GM12873 (cell line): ENCODE measurements around the gene FLYWCH1.
A peak's percentile ranks its signal among the peaks of the same experiment; 100 is the strongest.

Experiments used
- CTCF ChIP-seq: IDR thresholded peaks from 2 replicates; pipeline ENCODE4 v1.5.1; 2012; ENCODE audit warnings: low read depth, mild to moderate bottlenecking, moderate library complexity, low read length, control low read depth; ENCODE audit not compliant: insufficient read depth; ENCODE audit errors: missing control alignments

FLYWCH1 gene

DNA sequence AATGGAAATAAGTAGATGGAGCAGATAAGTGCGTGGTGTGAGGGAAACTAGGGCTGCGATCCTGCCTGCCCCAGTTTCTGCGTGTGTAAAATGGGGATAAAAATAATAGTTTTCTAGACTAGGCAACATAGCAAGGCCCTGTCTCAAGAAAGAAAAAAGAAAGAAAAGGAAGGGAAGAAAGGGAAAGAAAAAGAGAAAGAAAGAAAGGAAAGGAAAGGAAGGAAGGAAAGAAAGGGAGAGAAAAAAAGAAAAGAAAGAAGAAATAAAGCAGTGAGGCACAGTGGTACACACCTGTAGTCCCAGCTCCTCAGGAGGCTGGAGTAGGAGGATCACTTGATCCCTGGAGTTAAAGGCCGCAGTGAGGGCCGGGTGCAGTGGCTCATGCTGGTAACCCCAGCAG is 70.7 kb downstream of the FLYWCH1 start:
- no peak for TF ChIP-seq CTCF

DNA sequence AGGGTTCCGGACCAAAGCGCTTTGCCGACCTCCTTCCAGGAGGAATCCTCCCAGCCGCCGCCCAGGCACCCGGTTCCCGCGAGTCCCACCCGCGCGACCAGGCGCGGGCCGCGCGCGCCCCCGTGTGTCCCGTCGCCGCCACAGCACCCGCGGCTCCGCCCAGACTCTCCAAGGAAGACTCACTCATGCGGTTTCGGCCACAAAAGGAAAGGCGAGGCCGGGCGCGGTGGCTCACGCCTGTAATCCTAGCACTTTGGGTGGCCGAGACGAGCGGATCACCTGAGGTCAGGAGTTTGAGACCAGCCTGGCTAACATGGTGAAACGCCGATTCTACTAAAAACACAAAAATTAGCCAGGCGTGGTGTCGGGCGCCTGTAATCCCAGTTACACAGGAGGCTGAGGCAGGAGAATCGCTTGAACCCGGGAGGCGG is 72.0 kb downstream of the FLYWCH1 start:
- TF ChIP-seq CTCF = peak; percentile 85

DNA sequence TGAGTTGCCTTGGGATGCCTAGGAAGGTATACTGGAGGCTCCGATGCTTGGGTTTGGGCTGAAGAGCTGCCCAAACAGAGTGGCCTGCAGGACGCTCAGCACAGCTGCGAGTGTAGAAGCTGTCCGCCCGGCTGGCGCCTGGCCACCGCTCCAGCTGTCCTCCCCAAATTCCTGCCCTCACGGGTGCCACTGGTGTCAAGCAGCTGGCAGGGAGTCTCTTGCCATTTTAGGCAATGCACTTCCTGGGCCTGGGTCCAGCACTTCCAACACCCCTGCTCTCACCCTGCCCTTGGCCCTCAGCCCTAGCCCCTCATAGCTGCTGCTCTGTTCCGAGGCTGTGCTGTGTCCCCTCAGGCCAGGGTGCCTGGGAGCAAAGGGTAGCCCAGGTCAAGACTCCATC is 73.7 kb downstream of the FLYWCH1 start:
- no peak for TF ChIP-seq CTCF

DNA sequence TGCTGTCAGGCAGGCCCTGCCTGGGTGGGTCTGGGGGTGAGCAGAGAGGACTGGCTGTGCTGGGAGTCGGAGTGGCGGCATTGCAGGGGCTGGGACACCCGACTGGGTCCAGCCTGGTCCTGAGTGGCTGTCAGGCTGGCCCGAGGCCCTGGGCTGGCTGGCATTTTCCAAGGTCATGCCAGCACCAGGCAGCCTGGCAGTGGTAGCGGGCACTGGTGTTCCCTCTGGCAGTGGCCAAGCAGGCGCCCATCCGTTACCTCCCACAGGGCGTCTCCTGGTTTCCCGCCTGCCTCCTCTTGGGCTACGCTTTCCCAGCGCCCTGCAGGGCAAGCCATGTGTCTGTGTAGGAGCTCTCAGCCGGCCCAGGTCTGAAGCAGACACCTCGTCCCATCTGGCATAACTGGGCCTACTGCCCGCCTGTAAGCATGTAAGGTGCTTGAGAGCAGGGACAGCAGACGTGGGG is 74.2 kb downstream of the FLYWCH1 start:
- TF ChIP-seq CTCF = no peak

DNA sequence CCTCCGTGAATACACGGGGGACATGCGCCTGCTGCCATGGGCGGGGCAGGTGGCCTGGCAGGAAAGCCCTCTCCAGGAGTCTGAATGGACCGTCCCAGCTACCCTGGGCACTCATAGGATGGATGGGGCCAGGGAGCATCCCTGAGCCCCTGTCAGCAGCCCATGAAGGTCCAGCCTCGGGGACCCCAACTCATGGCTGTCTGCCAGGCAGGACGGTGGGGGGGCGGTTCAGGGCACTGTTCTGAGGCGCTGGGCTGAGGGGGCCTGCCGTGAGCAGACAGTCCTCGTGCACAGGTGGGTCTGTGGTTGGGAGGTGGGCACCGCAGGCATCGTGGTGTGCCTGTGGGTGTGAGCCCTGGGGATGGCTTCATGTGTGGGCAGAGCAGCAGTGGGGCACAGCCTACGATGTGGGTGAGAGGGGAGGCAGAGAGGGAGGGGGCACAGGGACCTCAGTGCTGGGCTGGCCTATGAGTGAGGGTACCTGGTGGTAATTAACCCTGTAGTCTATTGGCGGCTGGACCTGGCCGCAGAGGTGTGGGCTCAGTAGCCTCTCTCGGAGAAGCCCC is 75.0 kb downstream of the FLYWCH1 start:
- TF ChIP-seq CTCF = no peak

DNA sequence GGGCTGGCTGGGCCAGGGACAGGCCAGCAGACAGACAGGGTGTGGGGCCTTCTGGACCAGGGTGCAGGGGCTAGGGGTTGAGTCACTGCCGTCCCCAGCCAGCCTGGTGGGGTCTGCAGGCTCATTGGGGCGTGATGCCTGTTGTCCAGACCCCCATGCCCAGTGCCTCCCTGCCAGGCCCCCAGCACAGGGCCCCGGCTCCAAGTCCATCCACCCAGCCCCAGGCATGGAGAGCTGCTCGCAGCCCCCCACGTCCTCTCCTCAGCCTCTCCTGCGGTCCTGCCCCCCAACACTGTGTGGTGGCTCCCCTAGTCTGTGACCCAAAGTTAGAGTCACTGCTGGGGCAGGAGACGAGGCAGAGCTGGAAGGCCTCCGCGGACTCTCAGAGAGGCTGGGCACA is 75.6 kb downstream of the FLYWCH1 start:
- no peak for TF ChIP-seq CTCF

DNA sequence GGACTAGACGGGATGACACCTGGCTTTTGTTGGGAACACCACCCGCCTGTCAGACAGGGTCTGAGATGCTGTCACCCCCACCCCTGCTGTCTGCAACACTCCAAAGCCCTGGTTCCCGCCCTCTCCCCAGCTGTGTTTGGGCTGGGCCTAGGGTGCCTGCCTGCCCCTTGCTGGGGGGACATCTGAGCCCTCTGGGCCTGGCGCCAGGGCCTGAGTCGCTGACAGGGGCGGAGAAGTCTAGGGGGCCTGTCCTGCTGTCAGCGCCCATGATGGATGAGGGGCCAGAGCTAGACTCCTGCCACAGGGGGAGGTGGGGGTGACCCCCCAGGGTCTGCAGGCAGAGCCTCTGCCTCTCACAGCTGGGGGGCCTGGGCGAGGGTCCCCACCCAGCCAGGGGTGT is 76.1 kb downstream of the FLYWCH1 start:
- no peak for TF ChIP-seq CTCF
